ENCODE measurements around the gene SLC7A9.

GRCh38 chr19:32829345-32829896 is 40.1 kb downstream of the SLC7A9 start:
- TF ChIP-seq GATA2 (IDR thresholded peaks at IDR 0.05; ENCODE audit: low read depth, low read length), result no peak
- no peak for TF ChIP-seq GATA3 (IDR thresholded peaks at IDR 0.05; ENCODE audit: low read depth, low read length)

All from SH-SY5Y (cell line).